Right lung (tissue), 5 donors: Measurements from ENCODE around the gene CCSER2. TPM values are rescaled to one million over a fixed set of nuclear protein-coding genes. Genes with fewer than 3 reads are reported as not detected.
"Not testable (repeated sequence)": the region's sequence is repeated elsewhere in the genome, so short reads cannot be mapped to it uniquely, and the experiment has no call there.

Experiments
- DNase-seq, 2 donors: peaks; one replicate each; pipeline ENCODE4 v3.0.0-alpha.2; 2013
- polyA plus RNA-seq, 5 donors: library from polyadenylated mRNA; unstranded; fragments of 120-200 nt; gene quantifications; one replicate each; pipeline versions ENCODE4 v1.2.1 to v1.2.3, GENCODE V29; 2013; ENCODE audit warnings: inconsistent platforms in 1 of 5, low replicate concordance in 1 of 5; ENCODE audit not compliant: insufficient read length in 5 of 5, insufficient read depth in 1 of 5

The CCSER2 gene
- polyA plus RNA-seq, 5 donors = 29.9 to 43.7 (median 39.4) TPM

GRCh38 chr10:84521013-84521412 is 192.6 kb downstream of the CCSER2 start:
- no peak for DNase-seq

DNA sequence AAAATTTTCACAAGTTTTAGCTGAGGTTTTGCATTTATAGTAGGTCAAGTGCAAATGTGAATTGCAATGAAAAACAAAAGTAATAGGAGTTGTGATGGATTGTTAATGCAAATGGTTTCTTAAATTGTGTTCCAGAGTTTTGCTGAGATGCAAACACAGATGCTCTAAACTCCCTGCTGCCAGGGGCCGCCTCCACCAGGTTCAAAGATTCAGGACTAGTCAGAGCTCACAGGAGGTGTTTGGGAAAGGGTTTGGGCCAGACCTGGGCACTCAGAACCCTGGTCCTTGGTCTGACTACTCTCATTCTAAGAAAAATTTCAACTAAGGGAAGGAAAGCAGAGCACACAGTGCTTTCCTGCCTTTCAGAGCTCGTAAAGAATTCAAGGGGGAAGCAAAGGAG is 193.1 kb downstream of the CCSER2 start:
- DNase-seq = no peak

GRCh38 chr10:84522612-84523462 is 194.4 kb downstream of the CCSER2 start:
- no peak for DNase-seq

DNA sequence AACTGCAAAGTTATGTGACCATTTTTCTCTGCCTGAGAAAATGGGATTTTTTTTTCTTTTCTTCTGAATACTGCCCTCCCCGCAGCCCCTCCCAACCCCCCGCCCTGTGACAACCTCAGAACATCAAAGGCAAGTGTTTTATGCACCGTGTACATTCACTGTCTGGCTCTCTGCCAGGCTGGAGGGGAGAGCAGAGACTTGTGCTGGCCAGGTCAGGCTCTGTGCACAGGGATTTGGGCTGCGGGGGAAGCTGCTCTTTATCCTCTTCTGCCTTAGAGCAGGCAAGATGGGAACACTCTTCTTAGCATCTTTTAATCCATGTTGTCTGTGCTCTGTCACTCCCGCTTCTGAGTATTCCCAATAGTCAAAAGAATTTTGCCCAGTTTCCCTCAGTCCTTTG is 195.1 kb downstream of the CCSER2 start:
- DNase-seq = no peak

GRCh38 chr10:84524435-84524834 is 196.0 kb downstream of the CCSER2 start:
- no peak for DNase-seq

- DNase-seq = no peak
Measured at GRCh38 chr10:84525120-84525806, 196.9 kb downstream of the CCSER2 start.

DNA sequence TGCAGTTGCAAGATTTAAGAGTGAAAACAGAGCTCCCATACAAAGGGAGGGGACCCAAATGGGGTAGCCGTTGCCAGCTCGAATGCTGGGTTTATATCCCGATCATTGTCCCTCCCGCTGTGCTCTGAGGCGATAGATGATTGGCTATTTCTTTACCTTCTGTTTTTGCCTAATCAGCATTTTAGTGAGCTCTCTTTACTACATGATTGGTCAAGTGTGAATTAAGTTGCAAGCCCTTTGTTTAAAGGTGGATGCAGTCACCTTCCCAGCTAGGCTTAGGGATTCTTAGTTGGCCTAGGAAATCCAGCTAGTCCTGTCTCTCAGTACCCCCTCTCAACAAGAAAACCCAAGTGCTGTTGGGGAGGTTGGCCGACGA is 197.4 kb downstream of the CCSER2 start:
- not testable (repeated sequence) for DNase-seq

DNA sequence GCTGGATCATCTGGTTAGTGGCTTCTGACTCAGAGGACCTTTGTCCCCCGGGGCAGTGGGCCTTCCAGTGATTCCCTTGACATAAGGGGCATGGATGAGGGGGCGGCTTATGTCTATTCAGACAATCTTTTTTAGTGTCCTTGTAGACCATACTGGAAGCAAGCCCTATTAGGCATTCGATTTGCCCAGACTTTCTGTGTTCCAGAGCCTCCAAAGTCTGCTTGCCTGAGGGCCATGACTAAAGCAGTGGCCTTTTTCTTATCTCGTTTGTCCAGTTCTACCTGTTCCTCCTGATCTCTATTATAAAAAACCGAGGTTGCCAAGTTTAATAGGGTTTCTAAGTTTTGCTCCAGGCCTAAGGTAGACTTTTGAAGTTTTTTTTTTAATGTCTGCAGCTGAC is 199.0 kb downstream of the CCSER2 start:
- DNase-seq = not testable (repeated sequence)

GRCh38 chr10:84528526-84528925 is 200.1 kb downstream of the CCSER2 start:
- not testable (repeated sequence) for DNase-seq

- DNase-seq = no peak
Measured at GRCh38 chr10:84530724-84531325, 202.4 kb downstream of the CCSER2 start.

DNA sequence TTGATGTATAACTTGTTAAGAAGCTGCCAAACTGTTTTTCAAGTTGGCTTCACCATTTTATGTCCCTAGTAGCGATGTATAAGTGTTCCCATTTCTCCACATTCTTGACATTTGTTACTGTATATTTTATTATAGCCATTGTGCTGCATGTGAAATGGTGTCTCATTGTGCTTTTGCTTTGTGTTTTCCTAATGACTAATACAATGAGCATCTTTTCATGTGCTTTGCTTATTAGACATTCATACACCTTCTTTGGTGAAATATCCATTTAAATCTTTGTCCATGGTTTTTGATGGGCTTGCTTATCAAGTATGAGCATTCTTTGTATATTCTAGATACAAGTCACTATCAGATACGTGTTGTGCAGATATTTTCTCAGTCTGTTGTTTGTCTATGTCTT is 203.0 kb downstream of the CCSER2 start:
- no peak for DNase-seq

DNA sequence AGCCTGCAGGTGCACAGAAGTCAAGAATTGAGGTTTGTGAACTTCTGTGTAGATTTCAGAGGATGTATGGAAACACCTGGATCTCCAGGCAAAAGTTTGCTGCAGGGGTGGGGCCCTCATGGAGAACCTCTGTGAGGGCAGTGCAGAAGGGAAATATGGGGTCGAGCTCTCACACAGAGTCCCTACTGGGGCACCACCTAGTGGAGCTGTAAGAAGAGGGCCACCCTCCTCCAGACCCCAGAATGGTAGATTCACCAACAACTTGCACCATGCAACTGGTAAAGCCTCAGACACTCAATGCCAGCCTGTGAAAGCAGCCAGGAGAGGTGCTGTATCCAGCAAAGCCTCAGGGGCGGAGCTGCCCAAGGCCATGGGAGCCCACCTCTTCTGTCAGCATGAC is 205.8 kb downstream of the CCSER2 start:
- DNase-seq = no peak

DNA sequence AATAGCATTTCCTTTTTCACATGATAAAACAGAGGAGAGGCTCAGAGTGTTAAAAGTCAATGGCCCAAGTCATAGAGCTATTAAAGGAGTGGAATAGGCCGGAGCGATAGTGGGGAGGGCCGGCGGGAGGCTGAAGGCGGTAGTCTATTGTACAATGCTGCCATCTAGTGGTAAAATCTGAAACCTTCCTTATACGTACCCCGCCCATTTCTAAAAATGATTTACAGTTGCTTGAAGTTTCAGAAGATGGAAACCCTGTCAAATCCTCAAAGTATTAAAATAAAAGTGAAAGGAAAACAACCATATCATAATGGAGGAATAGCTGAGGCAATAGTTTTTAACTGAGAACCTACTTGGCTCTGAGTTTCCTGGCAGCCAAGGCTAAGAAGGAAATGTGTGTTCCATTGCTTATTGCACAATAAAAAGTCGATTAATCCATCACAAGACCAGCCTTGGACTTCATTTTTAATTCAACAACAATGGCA is 209.1 kb downstream of the CCSER2 start:
- peak; percentile 31 to 57 for DNase-seq

- no peak for DNase-seq
Measured at GRCh38 chr10:84538036-84538435, 209.6 kb downstream of the CCSER2 start.

DNA sequence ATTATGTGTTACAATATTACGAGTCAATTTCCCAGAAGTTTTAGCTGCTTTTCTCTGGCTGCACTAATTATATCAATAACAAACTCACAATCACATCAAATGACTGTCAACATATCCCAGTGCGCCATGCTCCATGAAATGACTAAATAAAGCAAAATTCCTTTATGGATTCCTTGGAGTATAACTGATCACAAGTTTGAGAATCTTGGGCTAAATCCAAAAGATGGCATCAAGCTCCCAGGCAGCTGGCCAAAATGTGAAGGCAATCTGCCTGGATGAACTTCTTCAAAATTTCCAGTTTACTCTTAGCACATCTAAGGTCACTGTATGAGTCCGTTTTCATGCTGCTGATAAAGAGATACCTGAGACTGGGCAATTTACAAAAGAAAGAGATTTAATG is 210.8 kb downstream of the CCSER2 start:
- DNase-seq = no peak

GRCh38 chr10:84540022-84540616 is 211.7 kb downstream of the CCSER2 start:
- no peak for DNase-seq

DNA sequence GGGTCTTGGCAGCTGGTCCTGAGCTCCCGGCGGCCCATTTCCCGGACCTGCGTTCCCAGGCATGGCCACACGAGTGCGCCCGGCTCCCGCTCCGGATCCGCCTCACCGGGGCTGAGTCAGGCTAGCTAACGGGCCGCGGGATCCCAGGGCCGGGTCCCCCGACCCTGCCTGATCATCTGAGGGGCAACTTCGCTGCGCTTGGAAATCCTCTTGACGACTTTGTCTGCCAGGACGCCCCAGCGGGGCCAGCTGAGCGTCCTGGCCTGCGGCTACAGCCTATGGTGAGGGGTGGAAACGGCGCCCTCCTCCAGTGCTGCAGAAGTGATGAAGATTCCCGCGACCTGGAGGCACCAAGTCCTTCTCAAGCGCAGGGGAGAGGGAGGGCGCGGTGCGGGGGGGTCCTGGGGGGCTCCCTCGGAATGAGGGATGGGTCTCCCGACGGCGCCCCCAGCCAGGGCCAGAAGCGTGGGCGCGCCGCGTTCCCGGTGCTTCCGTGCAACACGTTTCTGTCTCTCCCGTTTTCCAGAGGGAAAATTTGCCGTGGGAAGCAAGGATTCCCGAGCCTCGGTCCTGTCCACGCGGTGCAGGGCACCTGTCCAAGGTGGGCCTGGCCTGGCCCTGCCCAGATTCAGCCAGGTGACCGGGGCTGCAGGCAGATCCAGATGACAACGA is 212.4 kb downstream of the CCSER2 start:
- DNase-seq = peak; percentile 17 to 18

DNA sequence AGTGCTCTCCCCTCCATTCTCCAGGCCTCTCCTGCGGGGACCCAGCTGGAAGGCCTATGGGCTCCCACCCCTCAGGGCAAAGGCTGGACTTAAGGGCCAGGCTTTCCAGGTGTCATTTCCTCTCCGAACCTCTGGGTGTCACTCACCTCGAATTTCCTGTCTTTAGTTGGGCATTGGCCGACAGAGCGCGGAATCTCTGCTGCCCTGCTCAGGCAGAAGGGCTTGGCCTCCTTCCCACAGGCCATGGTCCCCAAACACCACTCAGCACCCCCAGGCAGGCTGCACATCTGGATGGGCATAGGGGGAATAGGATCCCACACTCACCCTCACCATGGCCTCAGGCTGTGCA is 212.9 kb downstream of the CCSER2 start:
- no peak for DNase-seq

DNA sequence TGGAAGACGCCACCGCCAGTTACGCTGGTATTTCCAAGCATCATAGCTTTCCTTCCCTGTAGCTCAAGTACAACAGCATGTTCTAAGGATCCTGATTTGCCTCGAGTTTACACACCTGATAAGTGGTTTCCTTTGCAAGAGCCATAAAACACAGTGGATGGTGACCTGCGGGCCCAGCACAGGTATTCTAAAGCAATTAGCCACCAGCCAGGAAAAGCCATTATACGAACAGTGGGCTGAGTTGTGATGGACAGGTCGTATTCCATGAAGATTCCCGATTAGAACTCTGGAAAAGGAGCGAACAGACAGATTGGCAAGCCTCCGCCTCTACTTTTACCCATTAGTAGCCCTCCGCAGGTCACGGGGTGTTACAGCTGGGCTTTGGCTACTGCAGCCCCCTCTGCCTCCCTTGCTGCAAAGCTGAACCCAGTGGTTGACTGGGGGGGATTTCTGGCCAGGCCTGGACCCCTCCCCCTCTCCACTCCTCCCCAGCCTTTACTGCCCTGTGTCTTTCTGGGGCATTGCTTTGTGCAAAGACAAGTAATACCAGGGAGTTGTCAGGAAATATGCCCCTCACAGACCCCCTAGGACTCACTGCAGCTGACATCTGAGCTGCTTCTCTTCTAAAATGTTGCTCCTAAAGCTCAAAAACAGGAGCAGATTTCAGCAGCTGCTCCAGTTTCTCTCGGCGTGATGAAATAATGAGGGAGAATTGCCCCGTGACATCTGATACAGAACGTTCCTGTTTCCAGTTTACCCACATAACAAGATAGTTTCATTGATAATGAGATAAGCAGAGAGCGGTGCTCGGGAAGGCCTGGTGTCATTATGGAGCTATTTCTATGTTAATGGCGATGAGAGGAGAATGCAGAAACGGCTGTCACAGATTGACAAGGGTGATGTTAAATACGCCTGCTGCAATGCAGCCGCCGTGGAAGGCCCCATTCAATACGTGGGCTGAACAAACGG is 214.4 kb downstream of the CCSER2 start:
- no peak for DNase-seq

GRCh38 chr10:84543948-84544347 is 215.6 kb downstream of the CCSER2 start:
- DNase-seq = no peak

DNA sequence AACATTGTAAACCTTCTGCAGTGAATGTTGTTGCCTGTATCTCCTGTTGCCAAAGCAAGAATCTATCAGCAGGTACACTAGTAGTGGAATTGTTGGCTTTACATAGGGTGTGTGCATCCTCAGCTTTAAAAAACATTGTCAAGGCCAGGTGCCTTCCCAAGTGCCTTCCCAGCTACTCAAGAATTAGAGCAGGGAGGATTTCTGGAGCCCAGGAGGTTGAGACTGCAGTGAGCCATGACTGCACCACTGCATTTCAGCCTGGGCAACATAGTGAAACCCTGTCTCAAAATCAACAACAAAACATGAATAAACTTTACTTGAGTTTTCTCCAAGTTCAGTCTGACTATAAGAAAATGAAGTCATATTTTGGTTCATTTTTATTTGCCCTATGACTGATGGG is 217.3 kb downstream of the CCSER2 start:
- no peak for DNase-seq
